ENCODE results near the gene KIF20B. TPM values are rescaled to one million over a fixed set of nuclear protein-coding genes. Genes with fewer than 3 reads are reported as not detected.
A peak's percentile ranks its signal among the peaks of the same experiment; 100 is the strongest.

KIF20B gene, protein sequence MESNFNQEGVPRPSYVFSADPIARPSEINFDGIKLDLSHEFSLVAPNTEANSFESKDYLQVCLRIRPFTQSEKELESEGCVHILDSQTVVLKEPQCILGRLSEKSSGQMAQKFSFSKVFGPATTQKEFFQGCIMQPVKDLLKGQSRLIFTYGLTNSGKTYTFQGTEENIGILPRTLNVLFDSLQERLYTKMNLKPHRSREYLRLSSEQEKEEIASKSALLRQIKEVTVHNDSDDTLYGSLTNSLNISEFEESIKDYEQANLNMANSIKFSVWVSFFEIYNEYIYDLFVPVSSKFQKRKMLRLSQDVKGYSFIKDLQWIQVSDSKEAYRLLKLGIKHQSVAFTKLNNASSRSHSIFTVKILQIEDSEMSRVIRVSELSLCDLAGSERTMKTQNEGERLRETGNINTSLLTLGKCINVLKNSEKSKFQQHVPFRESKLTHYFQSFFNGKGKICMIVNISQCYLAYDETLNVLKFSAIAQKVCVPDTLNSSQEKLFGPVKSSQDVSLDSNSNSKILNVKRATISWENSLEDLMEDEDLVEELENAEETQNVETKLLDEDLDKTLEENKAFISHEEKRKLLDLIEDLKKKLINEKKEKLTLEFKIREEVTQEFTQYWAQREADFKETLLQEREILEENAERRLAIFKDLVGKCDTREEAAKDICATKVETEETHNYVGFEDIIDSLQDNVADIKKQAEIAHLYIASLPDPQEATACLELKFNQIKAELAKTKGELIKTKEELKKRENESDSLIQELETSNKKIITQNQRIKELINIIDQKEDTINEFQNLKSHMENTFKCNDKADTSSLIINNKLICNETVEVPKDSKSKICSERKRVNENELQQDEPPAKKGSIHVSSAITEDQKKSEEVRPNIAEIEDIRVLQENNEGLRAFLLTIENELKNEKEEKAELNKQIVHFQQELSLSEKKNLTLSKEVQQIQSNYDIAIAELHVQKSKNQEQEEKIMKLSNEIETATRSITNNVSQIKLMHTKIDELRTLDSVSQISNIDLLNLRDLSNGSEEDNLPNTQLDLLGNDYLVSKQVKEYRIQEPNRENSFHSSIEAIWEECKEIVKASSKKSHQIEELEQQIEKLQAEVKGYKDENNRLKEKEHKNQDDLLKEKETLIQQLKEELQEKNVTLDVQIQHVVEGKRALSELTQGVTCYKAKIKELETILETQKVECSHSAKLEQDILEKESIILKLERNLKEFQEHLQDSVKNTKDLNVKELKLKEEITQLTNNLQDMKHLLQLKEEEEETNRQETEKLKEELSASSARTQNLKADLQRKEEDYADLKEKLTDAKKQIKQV (N-terminal part only)
- total RNA-seq (10 to 100 TPM; 10.7 to 12.7 TPM), polyA plus RNA-seq (ENCODE audit: insufficient read length in 2 of 2) (1 to 10 TPM; 5.0 to 6.1 TPM)
- long read RNA-seq, donor 1: 0 reads
- long read RNA-seq, donor 2: 0 reads
- long read RNA-seq, donor 3: 0 reads
- long read RNA-seq, donor 4: 0 reads

DNA sequence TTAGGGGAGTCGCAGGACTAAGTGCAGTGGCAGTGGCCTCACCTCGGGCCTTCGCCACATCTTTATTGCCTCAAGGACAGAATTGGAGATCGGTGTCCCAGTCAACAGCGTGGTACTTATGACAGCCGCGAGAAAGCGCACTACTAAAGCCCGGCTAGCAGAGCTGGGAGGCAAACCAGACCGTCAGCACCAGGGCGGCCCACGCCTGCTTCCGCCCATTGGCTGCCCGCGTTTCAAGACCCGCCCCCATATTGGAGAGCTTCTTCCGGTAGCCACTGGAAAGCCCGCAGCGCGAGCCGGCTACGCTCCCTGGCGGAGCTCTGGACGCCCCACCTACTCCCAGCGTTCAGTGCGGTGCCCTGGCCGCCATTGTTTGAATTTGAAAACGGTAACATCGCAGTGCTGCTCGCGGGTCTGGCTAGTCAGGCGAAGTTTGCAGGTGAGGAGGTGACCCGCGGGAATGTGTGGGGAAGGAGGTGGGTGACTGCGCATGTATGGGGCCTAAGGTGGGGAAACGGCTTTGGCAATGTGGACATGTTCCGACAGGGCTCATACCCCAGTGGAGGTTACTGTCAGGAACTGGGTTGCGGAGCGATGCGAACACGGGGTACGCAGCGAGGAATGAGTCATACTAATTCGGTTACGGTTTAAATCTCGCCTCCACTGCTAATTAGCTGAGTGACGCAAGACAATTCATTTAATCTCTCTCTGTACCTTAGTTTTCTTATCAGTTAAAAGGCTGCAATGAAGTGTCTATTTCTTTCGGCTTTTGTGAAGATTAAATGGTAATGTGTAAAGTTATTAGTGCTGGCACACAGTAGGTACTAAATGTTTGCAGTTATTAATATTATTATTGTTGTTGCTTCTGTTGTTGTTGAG, at the start of gene KIF20B:
Gene KIF20B (plus strand): TSS at position 349 of the 879 bp plus-strand sequence. CDS start 3,705 bp downstream, outside the sequence.
- Histone ChIP-seq H3K36me3 (ENCODE audit: control insufficient read depth, insufficient read depth, low read length) (no peaks in the 10 kb centered on the region), H3K4me1 (ENCODE audit: control insufficient read depth, insufficient read depth, low read length) (peaks cover 6% of the 10 kb centered on the region), H3K4me3 (ENCODE audit: low read depth, low read length) (peak within 1 kb of the TSS; percentile 97), H3K9me3 (ENCODE audit: control insufficient read depth, insufficient read depth, low read length) (no peaks in the 10 kb centered on the region), H3K27ac (ENCODE audit: low read depth, low read length) (peak within 1 kb of the TSS; percentile 94), H3K27me3 (ENCODE audit: control insufficient read depth, insufficient read depth, low read length) (no peaks in the 10 kb centered on the region)
- DNase-seq (ENCODE audit: low read depth in 4 of 6, low spot score in 6 of 6): peak; percentile 89 to 99 (median 90)
- WGBS (ENCODE audit: insufficient coverage): under 1% methylated on average over 47 of the region's 48 CpGs

DNA sequence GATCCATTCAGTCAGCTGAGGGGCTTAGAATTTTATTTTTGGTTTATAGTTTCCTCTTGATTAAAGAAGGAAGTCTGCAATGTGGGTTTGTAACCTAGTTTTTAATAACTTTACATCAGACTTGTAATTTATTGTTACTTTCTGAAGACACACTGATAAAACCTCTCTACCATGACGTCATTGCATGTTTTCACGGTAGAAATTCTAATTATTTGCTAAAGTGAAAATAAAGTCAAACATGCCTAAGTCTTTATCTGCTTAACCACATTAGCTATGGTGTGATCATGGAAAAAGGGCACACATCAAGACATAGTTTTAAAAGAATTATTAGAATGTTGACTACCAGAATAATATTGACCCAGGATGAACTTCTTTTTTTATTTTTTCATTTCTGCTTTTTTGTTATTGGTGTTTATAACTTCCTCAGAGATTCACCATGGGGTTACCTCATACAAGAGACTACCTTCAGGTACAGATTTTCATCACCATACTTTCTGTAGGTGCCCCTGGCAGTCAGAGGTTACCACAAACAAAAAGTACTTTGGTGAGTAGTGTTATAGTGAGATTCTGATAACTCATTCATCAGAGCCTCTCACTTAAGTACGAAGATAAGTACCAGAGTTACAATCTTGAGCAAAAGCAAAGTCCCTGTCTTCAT, 49.3 kb upstream of the KIF20B start:
- WGBS (ENCODE audit: insufficient coverage): no CpG with 5 or more reads among the region's 3 CpGs
- no peaks in the 10 kb centered on the region for H3K27me3 ChIP-seq (ENCODE audit: control insufficient read depth, insufficient read depth, low read length)
- peaks cover 3% of the 10 kb centered on the region for H3K9me3 ChIP-seq (ENCODE audit: control insufficient read depth, insufficient read depth, low read length)
- no peaks in the 10 kb centered on the region for H3K36me3 ChIP-seq (ENCODE audit: control insufficient read depth, insufficient read depth, low read length)
- H3K4me3 ChIP-seq (ENCODE audit: low read depth, low read length): no peak overlapping the region
- H3K27ac ChIP-seq (ENCODE audit: low read depth, low read length): no peak overlapping the region
- DNase-seq (ENCODE audit: low read depth in 4 of 6, low spot score in 6 of 6): no peak
- H3K4me1 ChIP-seq (ENCODE audit: control insufficient read depth, insufficient read depth, low read length): no peaks in the 10 kb centered on the region

DNA sequence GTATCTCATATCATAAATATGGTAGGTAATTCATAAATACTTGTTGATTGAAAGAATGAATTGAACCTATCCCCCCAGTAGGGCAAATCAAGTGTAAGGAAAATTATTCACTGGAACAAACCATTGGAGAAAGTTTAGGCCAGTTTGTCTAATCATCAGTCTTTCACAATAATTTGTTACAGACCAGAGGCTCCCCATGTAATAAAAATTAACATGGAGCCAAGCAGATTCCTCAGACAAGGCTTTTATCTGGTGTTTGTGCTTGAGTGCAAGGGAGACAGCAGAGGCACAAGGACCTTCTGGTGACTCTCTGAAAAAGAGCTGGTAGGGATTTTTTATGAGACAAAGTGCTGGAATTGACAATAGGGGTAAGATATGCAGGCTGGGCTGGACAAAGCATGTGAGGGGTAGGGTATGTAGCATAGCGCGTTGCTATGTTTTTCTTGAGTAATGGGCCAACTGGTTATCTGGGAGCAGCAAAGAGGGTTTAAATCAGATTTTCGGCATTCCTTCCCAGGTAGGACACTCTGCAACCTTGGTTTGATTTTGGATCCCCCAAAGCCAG, 48.5 kb upstream of the KIF20B start:
- H3K4me1 ChIP-seq (ENCODE audit: control insufficient read depth, insufficient read depth, low read length): no peaks in the 10 kb centered on the region
- no peak overlapping the region for H3K4me3 ChIP-seq (ENCODE audit: low read depth, low read length)
- DNase-seq (ENCODE audit: low read depth in 4 of 6, low spot score in 6 of 6): no peak
- WGBS (ENCODE audit: insufficient coverage): 100% methylated on average over 3 of the region's 3 CpGs
- H3K27me3 ChIP-seq (ENCODE audit: control insufficient read depth, insufficient read depth, low read length): no peaks in the 10 kb centered on the region
- no peak overlapping the region for H3K27ac ChIP-seq (ENCODE audit: low read depth, low read length)
- H3K36me3 ChIP-seq (ENCODE audit: control insufficient read depth, insufficient read depth, low read length): no peaks in the 10 kb centered on the region
- peaks cover 3% of the 10 kb centered on the region for H3K9me3 ChIP-seq (ENCODE audit: control insufficient read depth, insufficient read depth, low read length)

DNA sequence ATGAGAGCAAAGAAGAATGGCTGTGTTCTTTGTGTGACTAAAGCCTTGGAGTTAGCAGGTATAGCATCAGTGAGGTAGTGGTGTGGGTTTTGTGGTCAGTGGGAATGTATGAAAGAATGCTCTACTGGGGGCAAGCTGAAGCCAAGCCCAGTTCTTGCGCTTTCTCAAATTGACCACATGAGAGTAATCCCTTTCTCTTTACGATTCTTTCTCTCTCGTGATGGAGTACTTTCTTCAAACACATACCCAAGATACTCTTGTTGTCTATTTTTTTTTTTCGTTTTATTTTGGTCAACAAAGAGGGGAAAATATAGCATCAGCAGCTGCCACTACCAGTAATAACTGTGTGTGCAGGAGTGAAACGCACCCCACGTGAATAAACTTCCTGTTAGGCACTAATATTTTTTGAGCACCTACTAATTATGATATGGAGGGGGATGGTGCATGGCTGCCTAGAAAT, 48.0 kb upstream of the KIF20B start:
- Histone ChIP-seq H3K27ac (ENCODE audit: low read depth, low read length) (no peak overlapping the region), H3K9me3 (ENCODE audit: control insufficient read depth, insufficient read depth, low read length) (peaks cover 3% of the 10 kb centered on the region), H3K4me3 (ENCODE audit: low read depth, low read length) (no peak overlapping the region), H3K27me3 (ENCODE audit: control insufficient read depth, insufficient read depth, low read length) (no peaks in the 10 kb centered on the region), H3K36me3 (ENCODE audit: control insufficient read depth, insufficient read depth, low read length) (no peaks in the 10 kb centered on the region), H3K4me1 (ENCODE audit: control insufficient read depth, insufficient read depth, low read length) (no peaks in the 10 kb centered on the region)
- no peak for DNase-seq (ENCODE audit: low read depth in 4 of 6, low spot score in 6 of 6)
- no CpG with 5 or more reads among the region's 6 CpGs for WGBS (ENCODE audit: insufficient coverage)

DNA sequence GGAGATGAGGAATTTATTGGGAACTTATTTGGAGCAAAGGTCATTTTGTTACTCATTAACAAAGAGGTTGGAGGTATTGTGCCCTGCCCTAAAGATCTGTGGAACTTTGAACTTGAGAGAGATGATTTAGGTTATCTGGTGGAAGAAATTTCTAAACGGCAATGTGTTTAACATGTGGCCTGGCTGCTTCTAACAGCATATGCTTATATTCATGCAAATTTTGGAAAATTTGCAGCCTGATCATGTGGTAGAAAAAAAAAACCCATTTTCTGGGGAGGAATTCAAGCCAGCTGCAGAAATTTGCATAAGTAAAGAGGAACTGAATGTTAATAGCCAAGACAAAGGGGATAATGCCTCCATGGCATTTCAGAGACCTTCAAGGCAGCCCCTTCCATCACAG, 45.7 kb upstream of the KIF20B start:
- WGBS (ENCODE audit: insufficient coverage): 100% methylated on average over 1 of the region's 1 CpG
- Histone ChIP-seq H3K9me3 (ENCODE audit: control insufficient read depth, insufficient read depth, low read length) (peaks cover 3% of the 10 kb centered on the region), H3K27me3 (ENCODE audit: control insufficient read depth, insufficient read depth, low read length) (no peaks in the 10 kb centered on the region), H3K36me3 (ENCODE audit: control insufficient read depth, insufficient read depth, low read length) (no peaks in the 10 kb centered on the region), H3K27ac (ENCODE audit: low read depth, low read length) (no peak overlapping the region), H3K4me3 (ENCODE audit: low read depth, low read length) (no peak overlapping the region), H3K4me1 (ENCODE audit: control insufficient read depth, insufficient read depth, low read length) (no peaks in the 10 kb centered on the region)
- DNase-seq (ENCODE audit: low read depth in 4 of 6, low spot score in 6 of 6): no peak

DNA sequence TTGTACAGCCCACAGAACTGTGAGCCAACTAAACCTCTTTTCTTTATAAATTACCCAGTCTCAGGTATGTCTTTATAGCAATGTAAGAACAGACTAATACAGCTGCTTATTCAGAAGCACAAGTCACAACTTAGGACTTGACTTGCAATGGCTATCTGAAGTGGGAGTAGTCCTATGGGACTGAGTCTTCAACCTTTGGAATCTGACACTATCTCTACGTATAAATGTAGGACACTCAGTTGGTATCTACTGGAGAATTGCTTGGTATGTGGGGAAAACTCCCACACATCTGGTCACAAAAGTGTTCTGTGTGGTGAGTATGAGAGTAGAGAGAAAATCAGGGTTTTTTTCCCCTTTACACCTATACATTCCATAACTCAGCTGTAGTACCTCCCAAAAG, 44.1 kb upstream of the KIF20B start:
- no peak for DNase-seq (ENCODE audit: low read depth in 4 of 6, low spot score in 6 of 6)
- H3K4me1 ChIP-seq (ENCODE audit: control insufficient read depth, insufficient read depth, low read length): no peaks in the 10 kb centered on the region
- H3K27me3 ChIP-seq (ENCODE audit: control insufficient read depth, insufficient read depth, low read length): no peaks in the 10 kb centered on the region
- no peaks in the 10 kb centered on the region for H3K36me3 ChIP-seq (ENCODE audit: control insufficient read depth, insufficient read depth, low read length)
- H3K9me3 ChIP-seq (ENCODE audit: control insufficient read depth, insufficient read depth, low read length): peaks cover 3% of the 10 kb centered on the region
- H3K4me3 ChIP-seq (ENCODE audit: low read depth, low read length): no peak overlapping the region
- WGBS (ENCODE audit: insufficient coverage): no CpG with 5 or more reads among the region's 1 CpG
- H3K27ac ChIP-seq (ENCODE audit: low read depth, low read length): no peak overlapping the region

DNA sequence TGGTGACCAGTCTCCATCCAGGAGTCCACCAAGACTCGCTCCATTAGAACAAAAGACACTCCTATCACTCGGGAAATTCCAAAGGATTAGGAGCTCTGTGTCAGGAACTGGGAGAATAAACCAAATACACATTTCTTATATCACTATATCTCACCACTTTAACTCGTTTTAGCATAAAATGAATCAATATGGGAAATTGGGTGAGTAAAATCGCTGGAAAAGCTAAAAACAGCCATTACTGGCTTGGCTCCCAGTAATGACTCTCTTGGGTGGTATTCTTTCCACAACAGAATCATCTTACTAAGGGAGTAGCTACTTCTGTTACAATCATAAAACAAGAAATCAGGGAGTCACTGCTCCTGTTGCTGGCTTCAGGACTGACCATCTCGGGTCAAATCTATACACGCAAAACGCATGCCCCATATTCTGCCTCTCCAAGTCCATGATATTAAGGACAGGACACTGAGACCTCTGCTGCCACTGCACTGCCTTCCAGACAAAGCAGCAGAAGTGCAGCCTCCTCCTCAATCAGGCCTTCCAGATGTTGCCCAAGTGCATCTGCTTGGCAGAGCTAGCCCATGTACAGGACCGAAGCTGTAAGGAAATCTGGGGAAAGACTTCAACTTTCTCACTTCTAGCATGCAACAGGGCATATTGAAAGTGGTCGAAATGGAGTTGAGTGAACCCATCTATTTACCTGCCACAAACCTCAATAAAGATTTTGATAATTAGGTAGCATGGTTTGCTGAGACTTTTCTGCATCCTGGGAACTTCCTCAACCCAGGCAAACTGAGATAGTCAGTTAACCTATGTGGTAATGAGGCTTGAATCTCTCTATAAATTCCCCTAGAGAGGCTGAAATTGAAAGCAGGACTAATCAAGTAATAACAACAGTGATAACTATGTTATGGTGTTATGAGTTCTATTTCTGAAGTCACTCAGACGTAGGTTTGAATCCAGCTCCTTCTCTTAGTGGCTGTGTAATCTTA, 42.0 kb upstream of the KIF20B start:
- DNase-seq (ENCODE audit: low read depth in 4 of 6, low spot score in 6 of 6): peak in 2 of 6 donors; percentile 22 to 39
- 80% methylated on average over 3 of the region's 10 CpGs for WGBS (ENCODE audit: insufficient coverage)
- H3K27me3 ChIP-seq (ENCODE audit: control insufficient read depth, insufficient read depth, low read length): no peaks in the 10 kb centered on the region

More for the DNA sequence above, 42.0 kb upstream of the KIF20B start:
- no peak overlapping the region for H3K4me3 ChIP-seq (ENCODE audit: low read depth, low read length)
- no peak overlapping the region for H3K27ac ChIP-seq (ENCODE audit: low read depth, low read length)
- H3K36me3 ChIP-seq (ENCODE audit: control insufficient read depth, insufficient read depth, low read length): no peaks in the 10 kb centered on the region
- peaks cover 3% of the 10 kb centered on the region for H3K9me3 ChIP-seq (ENCODE audit: control insufficient read depth, insufficient read depth, low read length)
- no peaks in the 10 kb centered on the region for H3K4me1 ChIP-seq (ENCODE audit: control insufficient read depth, insufficient read depth, low read length)
